Muscle of leg (tissue), 11 donors: ENCODE measurements around the gene DCTPP1. TPM values are rescaled to one million over a fixed set of nuclear protein-coding genes. Genes with fewer than 3 reads are reported as not detected.

ENCODE experiments used
- DNase-seq: peaks from one replicate; pipeline ENCODE4 v3.0.0; 2013
- H3K27ac ChIP-seq: one replicate; pipeline ENCODE4 v1.5.1; 2013; ENCODE audit warnings: mild to moderate bottlenecking, low read length, control low read depth
- H3K27me3 ChIP-seq: one replicate; pipeline ENCODE4 v1.6.1; 2013; ENCODE audit warnings: low read length; ENCODE audit not compliant: control insufficient read depth, insufficient read depth
- H3K36me3 ChIP-seq: one replicate; pipeline ENCODE4 v1.6.1; 2013; ENCODE audit warnings: low read length; ENCODE audit not compliant: control insufficient read depth, insufficient read depth
- H3K4me1 ChIP-seq: one replicate; pipeline ENCODE4 v1.6.1; 2013; ENCODE audit warnings: low read length; ENCODE audit not compliant: control insufficient read depth, insufficient read depth
- H3K4me3 ChIP-seq: one replicate; pipeline ENCODE4 v1.5.1; 2013; ENCODE audit warnings: low read length, control low read depth
- H3K9me3 ChIP-seq: replicated peaks from 2 replicates; pipeline ENCODE4 v1.6.1; 2013; ENCODE audit warnings: low read depth, low read length; ENCODE audit not compliant: control insufficient read depth
- WGBS: methylation state at CpG from one replicate; pipeline ENCODE4 v1.1.5; 2013; ENCODE audit warnings: missing lambda C conversion rate; ENCODE audit not compliant: insufficient coverage; 5-methylcytosine and 5-hydroxymethylcytosine counted together
- polyA plus RNA-seq, 8 donors: library from polyadenylated mRNA; unstranded; fragments of 120-200 nt; gene quantifications; one replicate each; pipeline versions ENCODE4 v1.2.1 to v1.2.3, GENCODE V29; 2013; ENCODE audit warnings: inconsistent platforms in 1 of 8, low replicate concordance in 1 of 8; ENCODE audit not compliant: insufficient read length in 8 of 8, insufficient read depth in 1 of 8
- total RNA-seq: library from RNA; stranded (reverse); fragments of 120-200 nt; gene quantifications from one replicate; pipeline ENCODE4 v1.2.4, GENCODE V29; 2013

DCTPP1 gene
- total and polyA plus RNA-seq, 9 donors, result 13.0 to 36.5 (median 33.7) TPM

- Histone ChIP-seq H3K36me3 (peaks cover 18% of the 10 kb centered on the region), H3K4me3 (peak overlapping the region; percentile 77), H3K27ac (peak overlapping the region; percentile 95), H3K9me3 (no peaks in the 10 kb centered on the region), H3K27me3 (no peaks in the 10 kb centered on the region), H3K4me1 (peaks cover 20% of the 10 kb centered on the region)
- WGBS, result 2% methylated on average over 27 of the region's 31 CpGs
- peak; percentile 68 for DNase-seq
These were observed 35.2 kb downstream of the DCTPP1 start for GRCh38 chr16:30394592-30395154.

GRCh38 chr16:30383521-30383920, 46.3 kb downstream of the DCTPP1 start:
- no peaks in the 10 kb centered on the region for H3K9me3 ChIP-seq
- WGBS, result 26% methylated on average over 2 of the region's 2 CpGs
- no peaks in the 10 kb centered on the region for H3K36me3 ChIP-seq
- H3K27me3 ChIP-seq, result no peaks in the 10 kb centered on the region
- H3K4me3 ChIP-seq, result no peak overlapping the region
- H3K27ac ChIP-seq, result peak overlapping the region; percentile 20
- DNase-seq, result peak; percentile 94
- H3K4me1 ChIP-seq, result peaks cover 21% of the 10 kb centered on the region

- Histone ChIP-seq H3K27me3 (no peaks in the 10 kb centered on the region), H3K36me3 (peaks cover 2% of the 10 kb centered on the region), H3K27ac (peak within 1 kb of the TSS; percentile 35), H3K9me3 (no peaks in the 10 kb centered on the region), H3K4me1 (peaks cover 28% of the 10 kb centered on the region), H3K4me3 (peak within 1 kb of the TSS; percentile 15)
- 75% methylated on average over 2 of the region's 12 CpGs for WGBS
- peak; percentile 35 for DNase-seq
These were observed 47.5 kb downstream of the DCTPP1 start, which contains the start of gene SEPTIN1 for GRCh38 chr16:30382111-30382881. SEPTIN1 (minus strand) TSS chr16:30382561; CDS start chr16:30382542, 19 bp downstream.

GRCh38 chr16:30381291-30382041, 48.4 kb downstream of the DCTPP1 start:
- H3K4me1 ChIP-seq, result peaks cover 35% of the 10 kb centered on the region
- no peak overlapping the region for H3K4me3 ChIP-seq
- no peaks in the 10 kb centered on the region for H3K9me3 ChIP-seq
- peak; percentile 49 for DNase-seq
- no peaks in the 10 kb centered on the region for H3K27me3 ChIP-seq
- H3K36me3 ChIP-seq, result peaks cover 9% of the 10 kb centered on the region
- 71% methylated on average over 3 of the region's 13 CpGs for WGBS
- H3K27ac ChIP-seq, result peak overlapping the region; percentile 35

DNA sequence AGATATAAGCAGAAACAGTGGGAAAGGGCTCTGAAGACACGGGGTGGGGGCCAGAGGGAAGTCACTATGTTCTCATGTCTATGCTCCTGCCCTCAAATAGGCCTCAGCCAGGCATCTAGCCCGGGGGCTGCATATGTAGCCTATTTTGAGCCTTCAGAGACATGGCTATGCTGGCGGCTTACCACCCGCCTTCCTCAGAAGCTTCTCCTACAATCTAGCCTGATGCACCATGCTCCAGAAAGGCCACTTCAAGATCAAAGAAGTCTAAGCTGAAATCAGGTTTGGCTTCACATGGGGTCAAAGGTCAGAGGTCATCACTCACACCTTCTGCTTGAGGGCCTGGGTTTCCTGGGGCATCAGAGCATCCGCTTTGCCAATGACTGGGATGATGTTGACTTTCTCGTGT, 49.0 kb downstream of the DCTPP1 start:
- DNase-seq, result peak; percentile 66

GRCh38 chr16:30380072-30380802, 49.6 kb downstream of the DCTPP1 start:
- Histone ChIP-seq H3K4me1 (peaks cover 39% of the 10 kb centered on the region), H3K27ac (no peak overlapping the region), H3K36me3 (peaks cover 18% of the 10 kb centered on the region), H3K27me3 (no peaks in the 10 kb centered on the region), H3K4me3 (no peak overlapping the region), H3K9me3 (no peaks in the 10 kb centered on the region)
- WGBS, result 76% methylated on average over 3 of the region's 4 CpGs
- DNase-seq, result peak; percentile 35

More for the DNA sequence above, 49.0 kb downstream of the DCTPP1 start:
- 81% methylated on average over 3 of the region's 6 CpGs for WGBS
- H3K27me3 ChIP-seq, result no peaks in the 10 kb centered on the region
- H3K4me1 ChIP-seq, result peaks cover 39% of the 10 kb centered on the region
- H3K4me3 ChIP-seq, result no peak overlapping the region
- H3K9me3 ChIP-seq, result no peaks in the 10 kb centered on the region
- H3K36me3 ChIP-seq, result peaks cover 16% of the 10 kb centered on the region
- peak overlapping the region; percentile 35 for H3K27ac ChIP-seq

DNA sequence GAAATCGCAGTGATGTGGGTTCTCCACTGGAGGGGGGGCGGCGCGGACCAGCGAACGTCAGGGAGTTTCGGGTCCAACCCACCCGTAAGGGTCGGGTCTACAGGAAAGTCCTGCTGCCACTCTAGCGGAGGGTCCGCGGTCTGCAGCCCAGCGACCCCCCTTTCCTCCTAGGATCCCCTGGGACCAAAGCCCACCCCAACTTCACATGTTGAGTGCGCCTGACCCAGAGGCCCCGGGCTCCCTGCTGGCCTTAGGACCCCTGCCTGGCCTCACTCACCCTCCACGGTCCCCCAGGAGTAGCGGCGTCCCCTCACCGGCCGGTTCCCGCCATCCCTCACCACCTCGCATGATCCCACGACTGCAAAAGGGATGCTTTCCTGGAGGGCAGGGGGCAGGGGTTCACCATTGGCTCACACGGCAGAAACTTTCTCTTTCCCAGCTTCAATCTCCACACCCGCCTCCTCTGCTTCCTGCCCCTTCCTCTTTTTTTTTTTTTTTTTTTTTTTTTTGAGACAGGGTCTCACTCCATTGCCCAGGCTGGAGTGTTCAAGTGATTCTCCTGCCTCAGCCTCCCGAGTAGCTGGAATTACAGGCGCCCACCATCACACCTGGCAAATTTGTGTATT, 50.6 kb downstream of the DCTPP1 start:
- 9% methylated on average over 21 of the region's 27 CpGs for WGBS
- Histone ChIP-seq H3K27ac (peak overlapping the region; percentile 99), H3K4me1 (peaks cover 41% of the 10 kb centered on the region), H3K4me3 (peak overlapping the region; percentile 79), H3K9me3 (no peaks in the 10 kb centered on the region), H3K36me3 (peaks cover 18% of the 10 kb centered on the region), H3K27me3 (no peaks in the 10 kb centered on the region)
- DNase-seq, result peak; percentile 51

GRCh38 chr16:30378236-30379157, 51.3 kb downstream of the DCTPP1 start:
- peaks cover 38% of the 10 kb centered on the region for H3K4me1 ChIP-seq
- peak; percentile 99 for DNase-seq
- H3K27ac ChIP-seq, result peak overlapping the region; percentile 99
- H3K27me3 ChIP-seq, result no peaks in the 10 kb centered on the region
- H3K4me3 ChIP-seq, result peak overlapping the region; percentile 79
- peaks cover 18% of the 10 kb centered on the region for H3K36me3 ChIP-seq
- WGBS, result under 1% methylated on average over 43 of the region's 67 CpGs
- no peaks in the 10 kb centered on the region for H3K9me3 ChIP-seq
